Neural cell (in vitro differentiated cells): Measurements from ENCODE around the gene MAPK8IP3. TPM values are rescaled to one million over a fixed set of nuclear protein-coding genes. Genes with fewer than 3 reads are reported as not detected.

Experiments used
- H2AFZ ChIP-seq: fragments of 200-600, 300-800 bp; sonication (generic), shearing (Covaris generic); 2 replicates; pipeline ENCODE4 v1.6.0; 2014; ENCODE audit warnings: low read depth, mild to moderate bottlenecking, antibody characterized with exemption, low read length, moderate library complexity
- H3F3A ChIP-seq: fragments of 200-600 bp; shearing (Covaris generic); 2 replicates; pipeline ENCODE4 v1.6.1; 2016; ENCODE audit warnings: mild to moderate bottlenecking, moderate library complexity, mixed read lengths, antibody characterized with exemption, low read length; ENCODE audit not compliant: insufficient read depth, poor library complexity, severe bottlenecking
- H3K27ac ChIP-seq: fragments of 200-600, 300-800 bp; sonication (generic), shearing (Covaris generic); 2 replicates; pipeline ENCODE4 v1.5.1; 2014; ENCODE audit warnings: mild to moderate bottlenecking, low read length, moderate library complexity
- H3K27me3 ChIP-seq: fragments of 300-800, 200-600 bp; sonication (generic), shearing (Covaris generic); 2 replicates; pipeline ENCODE4 v1.6.0; 2014; ENCODE audit warnings: mild to moderate bottlenecking, low read depth, low read length, moderate library complexity; ENCODE audit not compliant: insufficient read depth
- H3K36me3 ChIP-seq: fragments of 300-800, 200-600 bp; sonication (generic), shearing (Covaris generic); 2 replicates; pipeline ENCODE4 v1.5.1; 2014; ENCODE audit warnings: mild to moderate bottlenecking, antibody characterized with exemption, low read length, moderate library complexity; ENCODE audit not compliant: insufficient read depth
- H3K4me2 ChIP-seq: fragments of 300-800, 200-600 bp; sonication (generic), shearing (Covaris generic); 2 replicates; pipeline ENCODE4 v1.6.0; 2014; ENCODE audit warnings: mild to moderate bottlenecking, low read length
- H3K4me3 ChIP-seq: fragments of 300-800, 200-600 bp; sonication (generic), shearing (Covaris generic); 2 replicates; pipeline ENCODE4 v1.5.1; 2014; ENCODE audit warnings: mild to moderate bottlenecking, low read length, moderate library complexity
- H3K79me2 ChIP-seq: fragments of 200-600 bp; shearing (Covaris generic); replicated peaks from 2 replicates; pipeline ENCODE4 v1.6.0; 2014; ENCODE audit warnings: mild to moderate bottlenecking, low read length, moderate library complexity; ENCODE audit not compliant: insufficient read depth
- H3K9ac ChIP-seq: fragments of 300-800, 200-600 bp; sonication (generic), shearing (Covaris generic); 2 replicates; pipeline ENCODE4 v1.6.1; 2016; ENCODE audit warnings: mild to moderate bottlenecking, low read length, mixed read lengths
- H3K9me2 ChIP-seq: fragments of 200-600 bp; shearing (Covaris generic); 2 replicates; pipeline ENCODE4 v1.6.1; 2016; ENCODE audit warnings: mild to moderate bottlenecking, low read length, mixed read lengths; ENCODE audit not compliant: insufficient read depth
- H3K9me3 ChIP-seq: fragments of 200-600, 300-800 bp; sonication (generic), shearing (Covaris generic); 2 replicates; pipeline ENCODE4 v1.6.1; 2016; ENCODE audit warnings: mild to moderate bottlenecking, mixed run types, low read length, moderate library complexity, mixed read lengths
- H4K20me1 ChIP-seq: fragments of 200-600 bp; shearing (Covaris generic); 2 replicates; pipeline ENCODE4 v1.6.1; 2016; ENCODE audit warnings: mild to moderate bottlenecking, mixed run types; ENCODE audit not compliant: insufficient read depth
- CTCF ChIP-seq: fragments of 450-650 bp; IDR thresholded peaks from 2 replicates; pipeline ENCODE4 v1.5.1; 2014; ENCODE audit warnings: antibody characterized with exemption, mild to moderate bottlenecking, moderate library complexity; ENCODE audit not compliant: poor library complexity, severe bottlenecking
- EP300 ChIP-seq: fragments of 450-650 bp; conservative IDR thresholded peaks from 2 replicates; pipeline ENCODE4 v1.6.1; 2014; ENCODE audit warnings: antibody characterized with exemption, mild to moderate bottlenecking, moderate library complexity; ENCODE audit not compliant: poor library complexity, severe bottlenecking
- EZH2 ChIP-seq: fragments of 200-600, 300-800 bp; shearing (Covaris generic), sonication (generic); IDR thresholded peaks from 2 replicates; pipeline ENCODE4 v1.6.1; 2014; ENCODE audit warnings: antibody characterized with exemption, low read length, borderline replicate concordance, mild to moderate bottlenecking; ENCODE audit not compliant: insufficient read depth, poor library complexity, severe bottlenecking
- MXI1 ChIP-seq: fragments of 450-650 bp; conservative IDR thresholded peaks from 2 replicates; pipeline ENCODE4 v1.6.1; 2014; ENCODE audit warnings: antibody characterized with exemption, mild to moderate bottlenecking; ENCODE audit not compliant: poor library complexity, severe bottlenecking
- POLR2AphosphoS5 ChIP-seq: IDR thresholded peaks from 2 replicates; pipeline ENCODE4 v1.6.1; 2012
- RAD21 ChIP-seq: fragments of 450-650 bp; conservative IDR thresholded peaks from 2 replicates; pipeline ENCODE4 v1.6.1; 2014; ENCODE audit warnings: antibody characterized with exemption, mild to moderate bottlenecking, moderate library complexity
- REST ChIP-seq: IDR thresholded peaks from 2 replicates; pipeline ENCODE4 v1.6.1; 2012; ENCODE audit warnings: borderline replicate concordance
- SMC3 ChIP-seq: fragments of 450-650 bp; conservative IDR thresholded peaks from 2 replicates; pipeline ENCODE4 v1.6.1; 2014; ENCODE audit warnings: antibody characterized with exemption, mild to moderate bottlenecking, moderate library complexity; ENCODE audit not compliant: poor library complexity
- TAF1 ChIP-seq: IDR thresholded peaks from 2 replicates; pipeline ENCODE4 v1.6.1; 2012; ENCODE audit warnings: low read depth
- polyA plus RNA-seq: library from polyadenylated mRNA; depleted of rRNA; stranded (reverse); fragments of >200 nt; gene quantifications from 2 replicates; pipeline ENCODE4 v1.2.3, GENCODE V29; 2014

MAPK8IP3 gene
- polyA plus RNA-seq, 1 donor from 2014 or later, result 51.0 TPM

GRCh38 chr16:1740781-1741490 is 34.9 kb downstream of the MAPK8IP3 start:
- no peaks in the 10 kb centered on the region for H3K36me3 ChIP-seq
- H4K20me1 ChIP-seq, result no peaks in the 10 kb centered on the region
- H3K27ac ChIP-seq, result no peak overlapping the region
- no peaks in the 10 kb centered on the region for H3K9me2 ChIP-seq
- no peaks in the 10 kb centered on the region for H3K79me2 ChIP-seq
- H3K4me2 ChIP-seq, result no peak overlapping the region
- H3K27me3 ChIP-seq, result no peaks in the 10 kb centered on the region
- H2AFZ ChIP-seq, result no peak overlapping the region
- H3K9me3 ChIP-seq, result no peaks in the 10 kb centered on the region
- TF ChIP-seq EZH2 (no peak), RAD21 (no peak), POLR2AphosphoS5 (no peak), REST (no peak), SMC3 (no peak), MXI1 (no peak), EP300 (no peak), TAF1 (no peak), CTCF (no peak)
- H3K4me3 ChIP-seq, result no peak overlapping the region
- no peak overlapping the region for H3K9ac ChIP-seq
- no peaks in the 10 kb centered on the region for H3F3A ChIP-seq

GRCh38 chr16:1741553-1742165 is 35.7 kb downstream of the MAPK8IP3 start:
- Histone ChIP-seq H3K4me3 (no peak overlapping the region), H3K4me2 (no peak overlapping the region), H4K20me1 (no peaks in the 10 kb centered on the region), H3K27me3 (no peaks in the 10 kb centered on the region), H3K9ac (no peak overlapping the region), H3K9me3 (no peaks in the 10 kb centered on the region), H3K36me3 (no peaks in the 10 kb centered on the region), H3F3A (no peaks in the 10 kb centered on the region), H3K9me2 (no peaks in the 10 kb centered on the region), H3K79me2 (no peaks in the 10 kb centered on the region), H2AFZ (no peak overlapping the region), H3K27ac (no peak overlapping the region)
- TF ChIP-seq SMC3, result no peak
- TF ChIP-seq TAF1, result no peak
- TF ChIP-seq CTCF, result no peak
- TF ChIP-seq MXI1, result no peak
- TF ChIP-seq POLR2AphosphoS5, result no peak
- no peak for TF ChIP-seq RAD21
- TF ChIP-seq EP300, result no peak
- no peak for TF ChIP-seq EZH2
- no peak for TF ChIP-seq REST
